GM23338 (cell line): ENCODE data around the gene KCNK3. TPM values are rescaled to one million over a fixed set of nuclear protein-coding genes. Genes with fewer than 3 reads are reported as not detected.

Experiments used
- ATAC-seq: fragments of 200-7000 bp; cut with Tn5 transposase; 3 replicates; pipeline ENCODE4 v1.9.1; 2020
- DNase-seq: peaks from one replicate; pipeline ENCODE4 v3.0.0-alpha.2; 2015; ENCODE audit warnings: low spot score
- H2AFZ ChIP-seq: fragments of 200-600 bp; sonication (generic); 2 replicates; pipeline ENCODE4 v1.8.0; 2016; ENCODE audit warnings: antibody characterized with exemption, mild to moderate bottlenecking, moderate library complexity
- H3F3A ChIP-seq: fragments of 200-600 bp; sonication (generic); replicated peaks from 2 replicates; pipeline ENCODE4 v1.8.0; 2017; ENCODE audit warnings: antibody characterized with exemption, mixed run types, low read depth
- H3K27ac ChIP-seq: fragments of 200-600 bp; sonication (generic); 2 replicates; pipeline ENCODE4 v1.6.1; 2016; ENCODE audit warnings: low read depth
- H3K27me3 ChIP-seq: fragments of 200-600 bp; sonication (generic); 2 replicates; pipeline ENCODE4 v1.8.0; 2016; ENCODE audit warnings: mild to moderate bottlenecking, mixed run types, moderate library complexity; ENCODE audit not compliant: insufficient read depth
- H3K36me3 ChIP-seq: fragments of 200-600 bp; sonication (generic); 2 replicates; pipeline ENCODE4 v1.8.0; 2016; ENCODE audit warnings: mild to moderate bottlenecking; ENCODE audit not compliant: insufficient read depth
- H3K4me1 ChIP-seq: fragments of 200-600 bp; sonication (generic); 2 replicates; pipeline ENCODE4 v1.8.0; 2016; ENCODE audit warnings: mild to moderate bottlenecking, moderate library complexity; ENCODE audit not compliant: insufficient read depth
- H3K4me2 ChIP-seq: fragments of 200-600 bp; sonication (generic); 2 replicates; pipeline ENCODE4 v1.7.1; 2017; ENCODE audit warnings: mixed run types
- H3K4me3 ChIP-seq: fragments of 200-600 bp; sonication (generic); 2 replicates; pipeline ENCODE4 v1.6.1; 2016; ENCODE audit warnings: mixed run types
- H3K79me2 ChIP-seq: fragments of 200-600 bp; sonication (generic); replicated peaks from 2 replicates; pipeline ENCODE4 v1.8.0; 2017; ENCODE audit warnings: mild to moderate bottlenecking; ENCODE audit not compliant: insufficient read depth
- H3K9me2 ChIP-seq: fragments of 200-600 bp; sonication (generic); 2 replicates; pipeline ENCODE4 v1.8.0; 2017; ENCODE audit not compliant: insufficient read depth
- H4K20me1 ChIP-seq: fragments of 200-600 bp; sonication (generic); replicated peaks from 2 replicates; pipeline ENCODE4 v1.8.0; 2017; ENCODE audit warnings: mild to moderate bottlenecking; ENCODE audit not compliant: insufficient read depth
- H3K27ac Mint-ChIP-seq: 2 replicates; pipeline ENCODE4 v1.8.0; 2020; ENCODE audit warnings: inconsistent platforms, mild to moderate bottlenecking, moderate library complexity, mixed read lengths
- H3K27me3 Mint-ChIP-seq: 3 replicates; pipeline ENCODE4 v1.8.0; 2022; ENCODE audit warnings: low read depth, mild to moderate bottlenecking, moderate library complexity, mixed read lengths, inconsistent platforms; ENCODE audit not compliant: insufficient read depth, poor library complexity
- H3K36me3 Mint-ChIP-seq: 3 replicates; pipeline ENCODE4 v1.8.0; 2021; ENCODE audit warnings: low read depth, mild to moderate bottlenecking, inconsistent platforms, moderate library complexity, mixed read lengths
- H3K4me1 Mint-ChIP-seq: 3 replicates; pipeline ENCODE4 v1.8.0; 2020; ENCODE audit warnings: mild to moderate bottlenecking, inconsistent platforms, mixed read lengths
- H3K4me3 Mint-ChIP-seq: 3 replicates; pipeline ENCODE4 v1.8.0; 2021; ENCODE audit warnings: moderate library complexity, mild to moderate bottlenecking, inconsistent platforms, mixed read lengths
- H3K9me3 Mint-ChIP-seq: 3 replicates; pipeline ENCODE4 v1.8.0; 2020; ENCODE audit warnings: moderate library complexity, mild to moderate bottlenecking, inconsistent platforms, mixed read lengths
- ETS1 ChIP-seq: IDR thresholded peaks from 2 replicates; pipeline ENCODE4 v1.6.1; 2016; ENCODE audit warnings: antibody characterized with exemption
- EZH2phosphoT487 ChIP-seq: fragments of 200-600 bp; sonication (generic); IDR thresholded peaks from one replicate; pipeline ENCODE4 v1.8.1; 2018; ENCODE audit warnings: antibody characterized with exemption; ENCODE audit not compliant: unreplicated experiment
- NANOG ChIP-seq: IDR thresholded peaks from 2 replicates; pipeline ENCODE4 v1.6.1; 2016; ENCODE audit warnings: antibody characterized with exemption, borderline replicate concordance
- POLR2AphosphoS5 ChIP-seq: IDR thresholded peaks from 2 replicates; pipeline ENCODE4 v1.6.1; 2016; ENCODE audit warnings: antibody characterized with exemption, low read depth
- REST ChIP-seq: IDR thresholded peaks from one replicate; pipeline ENCODE4 v1.6.1; 2018; ENCODE audit warnings: antibody characterized with exemption; ENCODE audit not compliant: unreplicated experiment
- STAT1 ChIP-seq: IDR thresholded peaks from one replicate; pipeline ENCODE4 v1.6.1; 2016; ENCODE audit warnings: antibody characterized with exemption; ENCODE audit not compliant: unreplicated experiment
- ZNF114 ChIP-seq: fragments of 250-450 bp; sonication (Bioruptor Pico); IDR thresholded peaks from 2 replicates; pipeline ENCODE4 v1.5.0; 2020; ENCODE audit warnings: mild to moderate bottlenecking, moderate library complexity
- ZNF462 ChIP-seq: fragments of 250-450 bp; sonication (Bioruptor Pico); IDR thresholded peaks from 2 replicates; pipeline ENCODE4 v1.5.0; 2020; ENCODE audit warnings: mild to moderate bottlenecking, moderate library complexity
- polyA plus RNA-seq: library from polyadenylated mRNA; unstranded; fragments of >200 nt; fragmentation: Nextera tagmentation; extraction: Ambion mirVana; gene quantifications from 2 replicates; pipeline ENCODE4 v1.2.1, GENCODE V29; 2016
- total RNA-seq: library from RNA; depleted of rRNA; stranded (reverse); fragments of >200 nt; shearing (Covaris generic); gene quantifications from 2 replicates; pipeline ENCODE4 v1.2.3, GENCODE V29; 2014

KCNK3 gene
- total and polyA plus RNA-seq, 2 experiments from 2014 or later = not detected

- no peak overlapping the region for H3K4me3 ChIP-seq
- no peaks in the 10 kb centered on the region for H3K4me1 ChIP-seq
- DNase-seq (no peak), ATAC-seq (no peak)
- H2AFZ ChIP-seq = no peak overlapping the region
- H4K20me1 ChIP-seq = no peaks in the 10 kb centered on the region
- no peaks in the 10 kb centered on the region for H3K36me3 Mint-ChIP-seq
- H3K9me2 ChIP-seq = no peaks in the 10 kb centered on the region
- no peaks in the 10 kb centered on the region for H3K79me2 ChIP-seq
- TF ChIP-seq EZH2phosphoT487 (no peak), ZNF114 (CRISPR knock-in tag) (no peak), STAT1 (no peak), ETS1 (no peak), ZNF462 (CRISPR knock-in tag) (no peak), NANOG (no peak), REST (no peak), POLR2AphosphoS5 (no peak)
- no peaks in the 10 kb centered on the region for H3K36me3 ChIP-seq
- H3K27ac Mint-ChIP-seq = no peak overlapping the region
- H3K27me3 ChIP-seq = no peaks in the 10 kb centered on the region
- H3F3A ChIP-seq = no peaks in the 10 kb centered on the region
- no peak overlapping the region for H3K27ac ChIP-seq
- H3K4me2 ChIP-seq = no peak overlapping the region
- peaks cover 6% of the 10 kb centered on the region for H3K27me3 Mint-ChIP-seq
- no peaks in the 10 kb centered on the region for H3K9me3 Mint-ChIP-seq
- H3K4me3 Mint-ChIP-seq = no peak overlapping the region
- H3K4me1 Mint-ChIP-seq = peaks cover 8% of the 10 kb centered on the region
Observed at GRCh38 chr2:26710743-26711456, 18.4 kb downstream of the KCNK3 start.
